Activated CD4-positive, alpha-beta memory T cell treated with anti-CD3 and anti-CD28 coated beads for 36 hours (primary cell): ENCODE results near the gene RGS9. TPM values are rescaled to one million over a fixed set of nuclear protein-coding genes. Genes with fewer than 3 reads are reported as not detected.
"Not testable (repeated sequence)": the region's sequence is repeated elsewhere in the genome, so short reads cannot be mapped to it uniquely, and the experiment has no call there.

Experiments used
- CTCF ChIA-PET: fragments of 350-600 bp; sonication (Branson Sonifier 250); formaldehyde crosslinking; loops from one replicate; lab custom pipeline; 2021; ENCODE audit warnings: antibody characterized with exemption, inconsistent platforms; lab: Charles Lee
- POLR2A ChIA-PET: fragments of 350-600 bp; sonication (Branson Sonifier 250); formaldehyde crosslinking; loops from one replicate; lab custom pipeline; 2021; ENCODE audit warnings: antibody characterized with exemption; lab: Charles Lee
- DNase-seq: peaks from one replicate; pipeline ENCODE4 v3.0.0-alpha.2; 2020
- H3K27ac Mint-ChIP-seq: one replicate; pipeline ENCODE4 v1.8.0; 2021; ENCODE audit warnings: mixed read lengths
- H3K27me3 Mint-ChIP-seq: one replicate; pipeline ENCODE4 v1.8.0; 2021; ENCODE audit warnings: mixed read lengths
- H3K36me3 Mint-ChIP-seq: one replicate; pipeline ENCODE4 v1.8.0; 2021; ENCODE audit warnings: mixed read lengths
- H3K4me1 Mint-ChIP-seq: one replicate; pipeline ENCODE4 v1.8.0; 2021; ENCODE audit warnings: low read depth, mixed read lengths
- H3K4me3 Mint-ChIP-seq: one replicate; pipeline ENCODE4 v1.8.0; 2021; ENCODE audit warnings: mild to moderate bottlenecking, mixed read lengths
- H3K9me3 Mint-ChIP-seq: one replicate; pipeline ENCODE4 v1.8.0; 2021; ENCODE audit warnings: mixed read lengths
- intact Hi-C: fragments of 100-400 bp; cut with micrococcal nuclease; formaldehyde crosslinking; loops from one replicate; pipeline ENCODE4 v1.15.1; 2023
- total RNA-seq, 2 experiments: library from RNA; stranded (reverse); gene quantifications; one replicate each; pipeline ENCODE4 v1.2.3, GENCODE V29; 2021

Gene RGS9
- total RNA-seq, 2 experiments from 2014 or later, result 6.4 to 8.7 TPM

GRCh38 chr17:65116515-65116914, 20.7 kb upstream of the RGS9 start:
- intact Hi-C loops, POLR2A ChIA-PET, H3K27ac Mint-ChIP-seq, CTCF ChIA-PET, H3K4me3 Mint-ChIP-seq, H3K36me3 Mint-ChIP-seq, H3K4me1 Mint-ChIP-seq, DNase-seq, H3K9me3 Mint-ChIP-seq: not testable (repeated sequence)
- peaks cover 11% of the 10 kb centered on the region for H3K27me3 Mint-ChIP-seq

GRCh38 chr17:65117384-65118035, 19.7 kb upstream of the RGS9 start:
- H3K36me3 Mint-ChIP-seq, result no peaks in the 10 kb centered on the region
- no peak for DNase-seq
- H3K4me1 Mint-ChIP-seq, result peaks cover 14% of the 10 kb centered on the region
- peaks cover 11% of the 10 kb centered on the region for H3K27me3 Mint-ChIP-seq
- no peaks in the 10 kb centered on the region for H3K9me3 Mint-ChIP-seq
- no peak overlapping the region for H3K27ac Mint-ChIP-seq
- CTCF ChIA-PET, result interaction anchor here (2.5 kb wide), 1 partner anchor 17 kb away, joined by 18 read pairs; no protein-coding TSS in a partner anchor
- no peak overlapping the region for H3K4me3 Mint-ChIP-seq
- intact Hi-C loops, result no loop called here
- POLR2A ChIA-PET, result no interaction called here

GRCh38 chr17:65121368-65121767, 15.8 kb upstream of the RGS9 start:
- Mint-ChIP-seq H3K9me3 (no peaks in the 10 kb centered on the region), H3K36me3 (no peaks in the 10 kb centered on the region), H3K4me3 (no peak overlapping the region), H3K27me3 (peaks cover 7% of the 10 kb centered on the region), H3K27ac (peak overlapping the region; percentile 90), H3K4me1 (peaks cover 23% of the 10 kb centered on the region)
- ChIA-PET CTCF (interaction anchor here (0.6 to 4.5 kb wide), 3 partner anchors 21 to 1185 kb away, joined by 3 to 26 read pairs (median 3); no protein-coding TSS in a partner anchor), POLR2A (interaction anchor here (0.5 kb wide), 1 partner anchor 1101 kb away, joined by 3 read pairs; the partner anchor contains the start of gene ICAM2)
- peak; percentile 39 for DNase-seq
- intact Hi-C loops, result loop anchor here (1.0 to 5.0 kb wide), 2 partner anchors 21 to 1346 kb away; no protein-coding TSS in a partner anchor

- ChIA-PET CTCF (interaction anchor here (1.3 to 4.5 kb wide), 3 partner anchors 22 to 59 kb away, joined by 3 to 26 read pairs (median 3); no protein-coding TSS in a partner anchor), POLR2A (interaction anchor here (0.9 to 1.9 kb wide), 4 partner anchors 22 to 147 kb away, joined by 3 to 9 read pairs (median 4); no protein-coding TSS in a partner anchor)
- intact Hi-C loops, result loop anchor here (1.0 to 5.0 kb wide), 8 partner anchors 15 to 1345 kb away; partner anchors contain the start of gene RGS9
- H3K4me1 Mint-ChIP-seq, result peaks cover 23% of the 10 kb centered on the region
- H3K27me3 Mint-ChIP-seq, result peaks cover 5% of the 10 kb centered on the region
- DNase-seq, result peak; percentile 85
- no peaks in the 10 kb centered on the region for H3K36me3 Mint-ChIP-seq
- H3K27ac Mint-ChIP-seq, result peak overlapping the region; percentile 90
- no peaks in the 10 kb centered on the region for H3K9me3 Mint-ChIP-seq
- peak overlapping the region; percentile 78 for H3K4me3 Mint-ChIP-seq
These were observed 15.0 kb upstream of the RGS9 start for GRCh38 chr17:65121916-65122806.

- H3K4me1 Mint-ChIP-seq, result peaks cover 23% of the 10 kb centered on the region
- peak overlapping the region; percentile 78 for H3K4me3 Mint-ChIP-seq
- no peaks in the 10 kb centered on the region for H3K9me3 Mint-ChIP-seq
- peak; percentile 90 for DNase-seq
- no peaks in the 10 kb centered on the region for H3K36me3 Mint-ChIP-seq
- ChIA-PET CTCF (interaction anchor here (0.8 to 4.5 kb wide), 6 partner anchors 13 to 204 kb away, joined by 3 to 26 read pairs (median 5); partner anchors contain the start of genes LRRC37A3 and RGS9), POLR2A (interaction anchor here (0.9 to 1.9 kb wide), 5 partner anchors 11 to 148 kb away, joined by 3 to 9 read pairs (median 3); no protein-coding TSS in a partner anchor)
- intact Hi-C loops, result loop anchor here (1.0 to 5.0 kb wide), 8 partner anchors 14 to 1344 kb away; partner anchors contain the start of gene RGS9
- H3K27me3 Mint-ChIP-seq, result no peaks in the 10 kb centered on the region
- peak overlapping the region; percentile 90 for H3K27ac Mint-ChIP-seq
These were observed 14.1 kb upstream of the RGS9 start for GRCh38 chr17:65122836-65123756.

GRCh38 chr17:65123757-65124675, 13.2 kb upstream of the RGS9 start:
- CTCF ChIA-PET, result interaction anchor here (0.8 to 4.5 kb wide), 5 partner anchors 12 to 205 kb away, joined by 3 to 26 read pairs (median 6); partner anchors contain the start of genes LRRC37A3 and RGS9
- Mint-ChIP-seq H3K27ac (peak overlapping the region; percentile 90), H3K27me3 (peaks cover 3% of the 10 kb centered on the region), H3K9me3 (no peaks in the 10 kb centered on the region), H3K4me3 (peak overlapping the region; percentile 78), H3K4me1 (peaks cover 23% of the 10 kb centered on the region), H3K36me3 (no peaks in the 10 kb centered on the region)
- POLR2A ChIA-PET, result interaction anchor here (1.3 to 1.9 kb wide), 2 partner anchors 10 to 24 kb away, joined by 3 to 9 read pairs; no protein-coding TSS in a partner anchor
- no peak for DNase-seq
- intact Hi-C loops, result loop anchor here (1.0 to 5.0 kb wide), 5 partner anchors 13 to 1343 kb away; partner anchors contain the start of gene RGS9

- DNase-seq, result no peak
- intact Hi-C loops, result no loop called here
- no peaks in the 10 kb centered on the region for H3K9me3 Mint-ChIP-seq
- peaks cover 6% of the 10 kb centered on the region for H3K27me3 Mint-ChIP-seq
- no peaks in the 10 kb centered on the region for H3K4me1 Mint-ChIP-seq
- ChIA-PET CTCF (interaction anchor here (1.0 to 1.6 kb wide), 2 partner anchors 31 to 77 kb away, joined by 3 read pairs; no protein-coding TSS in a partner anchor), POLR2A (no interaction called here)
- no peaks in the 10 kb centered on the region for H3K36me3 Mint-ChIP-seq
- no peak overlapping the region for H3K4me3 Mint-ChIP-seq
- no peak overlapping the region for H3K27ac Mint-ChIP-seq
These were observed 6.3 kb upstream of the RGS9 start for GRCh38 chr17:65130832-65131231.

- no peak overlapping the region for H3K4me3 Mint-ChIP-seq
- POLR2A ChIA-PET, result no interaction called here
- CTCF ChIA-PET, result interaction anchor here (1.6 kb wide), 1 partner anchor 76 kb away, joined by 3 read pairs; no protein-coding TSS in a partner anchor
- H3K36me3 Mint-ChIP-seq, result no peaks in the 10 kb centered on the region
- H3K27ac Mint-ChIP-seq, result no peak overlapping the region
- no peaks in the 10 kb centered on the region for H3K4me1 Mint-ChIP-seq
- peaks cover 6% of the 10 kb centered on the region for H3K27me3 Mint-ChIP-seq
- DNase-seq, result no peak
- intact Hi-C loops, result no loop called here
- H3K9me3 Mint-ChIP-seq, result no peaks in the 10 kb centered on the region
These were observed 5.9 kb upstream of the RGS9 start for GRCh38 chr17:65131240-65131639.

GRCh38 chr17:65131946-65132345, 5.2 kb upstream of the RGS9 start:
- H3K27ac Mint-ChIP-seq, result no peak overlapping the region
- POLR2A ChIA-PET, result no interaction called here
- no peaks in the 10 kb centered on the region for H3K36me3 Mint-ChIP-seq
- H3K4me3 Mint-ChIP-seq, result no peak overlapping the region
- no peak for DNase-seq
- intact Hi-C loops, result no loop called here
- peaks cover 4% of the 10 kb centered on the region for H3K4me1 Mint-ChIP-seq
- H3K9me3 Mint-ChIP-seq, result no peaks in the 10 kb centered on the region
- H3K27me3 Mint-ChIP-seq, result peaks cover 6% of the 10 kb centered on the region
- CTCF ChIA-PET, result no interaction called here

GRCh38 chr17:65134035-65134434, 3.1 kb upstream of the RGS9 start:
- Mint-ChIP-seq H3K27ac (no peak overlapping the region), H3K4me1 (peaks cover 16% of the 10 kb centered on the region), H3K27me3 (peaks cover 5% of the 10 kb centered on the region), H3K4me3 (no peak overlapping the region), H3K36me3 (no peaks in the 10 kb centered on the region), H3K9me3 (no peaks in the 10 kb centered on the region)
- intact Hi-C loops, result no loop called here
- ChIA-PET CTCF (interaction anchor here (0.5 to 1.6 kb wide), 5 partner anchors 34 to 167 kb away, joined by 3 to 10 read pairs (median 3); no protein-coding TSS in a partner anchor), POLR2A (interaction anchor here (1.2 kb wide), 1 partner anchor 10 kb away, joined by 3 read pairs; no protein-coding TSS in a partner anchor)
- no peak for DNase-seq
